Ovary (tissue), 9 donors: ENCODE measurements around the gene MCTP2. TPM values are rescaled to one million over a fixed set of nuclear protein-coding genes. Genes with fewer than 3 reads are reported as not detected.

Experiments
- DNase-seq, 5 donors: peaks; one replicate each; pipeline ENCODE4 v3.0.0-alpha.2; 2019 to 2020
- H3K27ac ChIP-seq, 2 donors: fragments of 200-600 bp; one replicate each; pipeline versions ENCODE4 v1.5.1 to v1.8.0; 2019 to 2022
- H3K27me3 ChIP-seq: fragments of 200-600 bp; one replicate; pipeline ENCODE4 v1.8.0; 2022
- H3K36me3 ChIP-seq: fragments of 200-600 bp; sonication (generic); one replicate; pipeline ENCODE4 v1.5.1; 2019
- H3K4me1 ChIP-seq: one replicate; pipeline ENCODE4 v1.8.1; 2013; ENCODE audit warnings: mild to moderate bottlenecking, moderate library complexity; ENCODE audit not compliant: insufficient read depth
- H3K4me3 ChIP-seq: fragments of 200-600 bp; sonication (generic); one replicate; pipeline ENCODE4 v1.5.1; 2017
- H3K9me3 ChIP-seq, 2 donors: fragments of 200-600 bp in 1 of 2; sonication (generic) in 1 of 2; one replicate each; pipeline versions ENCODE4 v1.5.1 to v1.8.1; 2013 to 2019; ENCODE audit warnings: mild to moderate bottlenecking in 1 of 2, moderate library complexity in 1 of 2
- EP300 ChIP-seq: sonication (generic); formaldehyde crosslinking; IDR thresholded peaks from one replicate; pipeline ENCODE4 v1.6.1; 2017; ENCODE audit warnings: antibody characterized with exemption
- POLR2A ChIP-seq: fragments of 450-650 bp; IDR thresholded peaks from one replicate; pipeline ENCODE4 v1.6.1; 2017; ENCODE audit warnings: antibody characterized with exemption, mild to moderate bottlenecking, moderate library complexity
- WGBS, 3 donors: extraction: QIAGEN DNeasy Blood & Tissue Kit in 1 of 3; methylation state at CpG; one replicate each; pipeline versions ENCODE4 v1.1.5 to v1.1.7; 2013 to 2017; 5-methylcytosine and 5-hydroxymethylcytosine counted together
- intact Hi-C, 4 donors: fragments of 100-400 bp; cut with DNase I; formaldehyde crosslinking; loops; one replicate each; pipeline versions ENCODE4 v1.11.0 to v1.15.1; 2022 to 2023
- polyA plus RNA-seq, 2 donors: library from polyadenylated mRNA; stranded (reverse); fragments of 200-250 nt in 1 of 2; fragments of 350-450 nt in 1 of 2; fragmentation: Illumina TruSeq in 1 of 2; extraction: RNeasy Lipid Tissue Mini Kit (QIAGEN cat#74804) in 1 of 2; gene quantifications; one replicate each; pipeline ENCODE4 v1.2.3, GENCODE V29; 2013 to 2014
- total RNA-seq, 7 donors: library from RNA; depleted of rRNA in 2 of 7; stranded (reverse); fragments of >200 nt in 2 of 7; fragmentation: NEBNext Ultra II Directional in 3 of 7; extraction: Animal tissue kit (Norgen Biotek cat#: 25700) in 3 of 7; gene quantifications; one replicate each; pipeline versions ENCODE4 v1.1.0 to v1.2.4, GENCODE V29; 2016 to 2023
- TF ChIP-seq, protein P1 (sequence below), 3 donors: fragments of 450-650 bp in 2 of 3; fragments of 200-600 bp in 1 of 3; IDR thresholded peaks; one replicate each; pipeline versions ENCODE4 v1.5.1 to v1.8.0; 2016 to 2022; ENCODE audit warnings: antibody characterized with exemption in 3 of 3, mild to moderate bottlenecking in 1 of 3
- donor health status: DM: no; HTN: no; CAD: no; lungs with moderate emphysema.
- donor health status: DM: no; HTN: no; CAD: no.
- donor health status: Bipolar disorder and iron deficiency.
- donor health status: DM: yes; HTN: yes; CAD: no.
- donor health status: DM: no; HTN: no; CAD: no.
- donor health status: DM: yes; HTN: yes; CAD: no.

Gene MCTP2
- total and polyA plus RNA-seq, 9 donors, result 0.71 to 44.5 (median 5.7) TPM

DNA sequence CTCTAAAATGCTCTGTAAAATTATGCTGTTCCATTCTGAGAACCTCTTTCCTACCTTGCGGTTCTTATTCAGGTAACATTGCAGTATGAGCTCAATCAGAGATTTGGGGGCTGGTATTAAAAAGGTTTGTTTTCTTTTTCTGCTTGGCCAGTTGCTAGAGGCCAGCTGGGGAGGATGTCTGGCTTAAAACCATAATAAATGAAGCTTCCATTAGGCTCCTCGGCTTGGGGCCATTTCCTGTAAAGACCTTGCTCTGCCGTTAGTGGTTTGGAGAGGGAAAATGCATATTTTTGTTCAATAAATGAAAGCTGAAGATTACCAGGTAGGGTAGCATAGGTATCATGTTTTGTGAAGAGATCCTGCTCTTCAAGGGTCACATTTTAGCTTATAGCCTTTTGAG lies 55.2 kb downstream of the MCTP2 start:
- Histone ChIP-seq H3K27ac (no peak overlapping the region), H3K9me3 (no peaks in the 10 kb centered on the region), H3K27me3 (no peaks in the 10 kb centered on the region), H3K4me3 (no peak overlapping the region), H3K36me3 (no peaks in the 10 kb centered on the region), H3K4me1 (no peaks in the 10 kb centered on the region)
- DNase-seq, result no peak
- WGBS, 3 donors, result 9 to 24% (median 11%) methylated on average over 3 of the region's 3 CpGs
- intact Hi-C loops, result no loop called here
- TF ChIP-seq, protein P1, sequence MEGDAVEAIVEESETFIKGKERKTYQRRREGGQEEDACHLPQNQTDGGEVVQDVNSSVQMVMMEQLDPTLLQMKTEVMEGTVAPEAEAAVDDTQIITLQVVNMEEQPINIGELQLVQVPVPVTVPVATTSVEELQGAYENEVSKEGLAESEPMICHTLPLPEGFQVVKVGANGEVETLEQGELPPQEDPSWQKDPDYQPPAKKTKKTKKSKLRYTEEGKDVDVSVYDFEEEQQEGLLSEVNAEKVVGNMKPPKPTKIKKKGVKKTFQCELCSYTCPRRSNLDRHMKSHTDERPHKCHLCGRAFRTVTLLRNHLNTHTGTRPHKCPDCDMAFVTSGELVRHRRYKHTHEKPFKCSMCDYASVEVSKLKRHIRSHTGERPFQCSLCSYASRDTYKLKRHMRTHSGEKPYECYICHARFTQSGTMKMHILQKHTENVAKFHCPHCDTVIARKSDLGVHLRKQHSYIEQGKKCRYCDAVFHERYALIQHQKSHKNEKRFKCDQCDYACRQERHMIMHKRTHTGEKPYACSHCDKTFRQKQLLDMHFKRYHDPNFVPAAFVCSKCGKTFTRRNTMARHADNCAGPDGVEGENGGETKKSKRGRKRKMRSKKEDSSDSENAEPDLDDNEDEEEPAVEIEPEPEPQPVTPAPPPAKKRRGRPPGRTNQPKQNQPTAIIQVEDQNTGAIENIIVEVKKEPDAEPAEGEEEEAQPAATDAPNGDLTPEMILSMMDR (IDR thresholded peaks at IDR 0.05), result no peak
- TF ChIP-seq POLR2A, result no peak
- no peak for TF ChIP-seq EP300

DNA sequence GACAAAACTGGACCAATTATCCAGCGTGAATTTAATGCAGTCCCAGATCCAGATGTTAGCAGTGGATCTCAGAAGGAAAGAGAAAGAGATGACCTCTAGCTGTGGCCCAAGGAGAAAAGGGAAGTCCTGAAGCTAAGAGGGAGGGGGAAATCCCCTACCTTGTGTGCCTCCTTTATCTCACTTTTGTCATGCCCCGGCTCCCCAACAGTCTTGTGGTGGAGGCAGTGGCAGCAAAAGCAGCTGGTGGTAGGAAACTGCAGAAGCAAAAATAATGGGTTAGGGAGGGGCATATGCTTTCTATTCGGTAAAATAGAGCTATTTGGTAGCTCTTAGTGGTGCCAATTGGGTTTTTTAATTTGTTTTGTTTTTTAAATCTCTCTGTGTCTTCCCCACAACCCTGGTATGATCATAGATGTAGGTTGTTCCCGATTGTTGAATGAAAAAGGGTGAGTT lies 56.5 kb downstream of the MCTP2 start:
- no peak for DNase-seq
- Histone ChIP-seq H3K9me3 (no peaks in the 10 kb centered on the region), H3K36me3 (no peaks in the 10 kb centered on the region), H3K4me3 (no peak overlapping the region), H3K4me1 (no peaks in the 10 kb centered on the region), H3K27ac (no peak overlapping the region), H3K27me3 (no peaks in the 10 kb centered on the region)
- WGBS, 3 donors, result 72 to 88% (median 83%) methylated on average over 4 of the region's 4 CpGs
- TF ChIP-seq EP300, result no peak
- TF ChIP-seq, protein P1 (IDR thresholded peaks at IDR 0.05), result no peak
- TF ChIP-seq POLR2A, result no peak
- intact Hi-C loops, result no loop called here

DNA sequence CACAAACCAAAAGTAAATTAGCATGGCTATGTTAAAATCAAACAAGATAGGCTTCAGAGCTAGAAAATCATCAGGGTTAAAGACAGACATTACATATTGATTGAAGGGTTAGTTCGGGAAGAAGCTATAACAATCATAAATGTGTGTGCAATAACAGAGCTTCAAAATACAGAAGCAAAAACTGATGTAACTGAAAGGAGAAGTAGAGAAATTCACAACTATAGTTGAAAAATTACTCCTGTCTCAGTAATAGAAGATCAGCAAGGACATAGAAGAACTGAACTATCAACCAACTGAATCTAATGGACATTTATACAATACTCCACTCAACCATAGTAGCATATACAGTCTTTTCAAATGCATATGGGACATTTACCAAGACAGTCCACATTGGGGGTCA lies 59.4 kb downstream of the MCTP2 start:
- WGBS, 3 donors, result 84 to 95% (median 89%) methylated on average over 1 of the region's 1 CpG
- H3K27ac ChIP-seq, result no peak overlapping the region
- no peaks in the 10 kb centered on the region for H3K36me3 ChIP-seq
- no peaks in the 10 kb centered on the region for H3K27me3 ChIP-seq
- no peak for DNase-seq
- no peaks in the 10 kb centered on the region for H3K9me3 ChIP-seq
- TF ChIP-seq POLR2A (no peak), EP300 (no peak)
- TF ChIP-seq, protein P1 (IDR thresholded peaks at IDR 0.05), result no peak
- H3K4me1 ChIP-seq, result no peaks in the 10 kb centered on the region
- H3K4me3 ChIP-seq, result no peak overlapping the region
- intact Hi-C loops, result no loop called here

DNA sequence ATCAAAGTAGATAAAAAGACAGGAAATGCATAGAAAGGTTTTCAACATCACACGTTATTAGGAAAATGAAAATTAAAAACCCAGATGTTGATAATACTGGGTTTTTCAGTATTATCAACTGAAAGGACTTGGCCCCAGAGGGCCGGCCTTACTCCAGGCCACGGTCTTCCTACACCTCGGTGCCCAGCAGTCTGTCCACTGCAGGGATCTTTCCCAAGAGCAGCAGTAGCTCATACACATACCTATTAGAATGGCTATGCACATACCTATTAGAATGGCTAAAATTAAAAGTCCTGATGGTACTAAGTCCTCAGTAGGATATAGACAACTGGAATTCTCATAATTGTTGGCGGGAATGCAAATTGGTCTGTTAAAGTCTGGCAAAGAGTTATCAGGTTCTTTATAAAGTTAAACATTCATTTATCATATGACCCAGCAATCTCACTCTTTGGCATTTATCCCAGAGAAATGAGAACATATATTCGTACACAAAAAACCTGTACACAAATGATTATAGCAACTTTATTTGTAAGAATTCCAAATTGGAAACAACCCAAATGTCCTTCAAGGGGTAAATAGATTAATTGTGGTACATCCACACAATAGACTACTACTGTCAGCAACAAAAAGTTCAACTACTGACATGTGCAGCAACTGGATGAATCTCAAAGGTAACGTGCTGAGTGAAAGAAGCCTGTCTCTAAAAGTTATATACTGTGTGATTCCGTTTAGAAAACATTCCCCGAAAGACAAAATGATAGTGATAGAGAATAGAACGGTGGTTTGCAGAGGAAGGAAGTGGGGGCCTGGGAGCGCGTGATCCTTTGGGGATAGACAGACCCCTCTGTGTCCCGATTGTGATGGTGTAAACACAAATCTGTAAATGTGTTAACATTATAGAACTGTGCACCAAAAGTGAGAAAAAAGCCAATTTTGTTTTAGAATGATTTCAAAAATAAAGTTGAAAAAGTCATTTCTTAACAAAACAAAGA lies 62.3 kb downstream of the MCTP2 start:
- H3K27me3 ChIP-seq, result no peaks in the 10 kb centered on the region
- no peak for DNase-seq
- TF ChIP-seq, protein P1 (IDR thresholded peaks at IDR 0.05), result no peak
- no peak for TF ChIP-seq POLR2A
- TF ChIP-seq EP300, result no peak
- no peaks in the 10 kb centered on the region for H3K4me1 ChIP-seq
- no peak overlapping the region for H3K4me3 ChIP-seq
- H3K36me3 ChIP-seq, result no peaks in the 10 kb centered on the region
- intact Hi-C loops, result no loop called here
- no peaks in the 10 kb centered on the region for H3K9me3 ChIP-seq
- no peak overlapping the region for H3K27ac ChIP-seq
- 55 to 60% (median 58%) methylated on average over 13 of the region's 13 CpGs for WGBS, 3 donors
